NB4 (cell line): ENCODE results near the gene ZNF830.

ENCODE experiments used
- CTCF ChIP-seq: IDR thresholded peaks from one replicate; pipeline ENCODE4 v1.5.1; 2012; ENCODE audit warnings: low read depth, low read length
- MAX ChIP-seq: IDR thresholded peaks from 2 replicates; pipeline ENCODE4 v1.6.1; 2011; ENCODE audit warnings: low read depth, low read length
- MYC ChIP-seq: IDR thresholded peaks from 2 replicates; pipeline ENCODE4 v1.6.1; 2011; ENCODE audit warnings: low read depth, low read length

DNA sequence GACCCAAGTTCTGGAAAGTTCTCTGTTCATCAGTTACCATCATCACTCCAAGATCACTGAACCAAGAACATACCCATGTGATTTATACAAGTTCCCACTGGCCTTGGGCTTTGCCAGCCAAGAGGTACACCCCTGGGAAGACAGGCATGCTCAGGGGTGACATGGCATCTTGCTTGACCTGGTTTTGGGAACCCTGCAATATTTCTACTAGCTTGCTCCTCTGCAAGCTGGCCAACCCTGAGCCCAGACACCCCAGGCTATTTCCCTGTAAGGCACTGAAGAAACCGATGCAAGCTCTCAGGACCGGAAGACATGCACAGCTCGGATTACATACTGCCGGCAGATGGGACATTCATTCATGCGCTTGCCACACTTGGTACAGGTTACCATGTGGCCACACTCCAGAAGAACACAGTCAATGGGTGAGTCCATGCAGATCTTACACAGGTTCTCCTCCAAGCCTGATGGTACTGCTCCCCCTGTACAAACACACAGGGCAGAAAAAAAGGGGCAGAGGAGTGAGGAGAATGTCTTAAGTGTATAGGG is 50.4 kb downstream of the ZNF830 start:
- TF ChIP-seq CTCF (no peak), MAX (no peak), MYC (no peak)
